Transverse colon (tissue), 4 donors: Measurements from ENCODE around the gene ACP3. TPM values are rescaled to one million over a fixed set of nuclear protein-coding genes. Genes with fewer than 3 reads are reported as not detected.

Experiments used
- DNase-seq: peaks from one replicate; pipeline ENCODE4 v3.0.0-alpha.2; 2019
- H3K27ac ChIP-seq, 4 donors: fragments of 200-600 bp; sonication (generic); 2 replicates each; pipeline ENCODE4 v1.5.1; 2016 to 2018; ENCODE audit warnings: inconsistent platforms in 4 of 4
- H3K27me3 ChIP-seq: fragments of 200-600 bp; sonication (generic); 2 replicates; pipeline ENCODE4 v1.5.1; 2017; ENCODE audit warnings: inconsistent platforms
- H3K36me3 ChIP-seq, 4 donors: fragments of 200-600 bp; sonication (generic); 2 replicates each; pipeline ENCODE4 v1.5.1; 2017 to 2019; ENCODE audit warnings: inconsistent platforms in 4 of 4
- H3K4me1 ChIP-seq, 4 donors: fragments of 200-600 bp; sonication (generic); 2 replicates each; pipeline ENCODE4 v1.5.1; 2017 to 2020; ENCODE audit warnings: inconsistent platforms in 4 of 4
- H3K4me3 ChIP-seq, 4 donors: fragments of 200-600 bp; sonication (generic); 1 replicate in 1 of 4; 2 replicates in 3 of 4; pipeline versions ENCODE4 v1.5.1 to v1.6.1; 2017 to 2019; ENCODE audit warnings: inconsistent platforms in 4 of 4
- H3K9me3 ChIP-seq, 2 donors: fragments of 200-600 bp; sonication (generic); 2 replicates each; pipeline ENCODE4 v1.5.1; 2017 to 2019; ENCODE audit warnings: inconsistent platforms in 2 of 2
- CTCF ChIP-seq, 5 experiments: fragments of 200-600 bp in 3 of 5; fragments of 450-650 bp in 2 of 5; sonication (generic) in 3 of 5; IDR thresholded peaks; 1 replicate in 2 of 5; 2 replicates in 3 of 5; pipeline ENCODE4 v1.5.1; 2016 to 2017; ENCODE audit warnings: antibody characterized with exemption in 5 of 5, inconsistent platforms in 3 of 5, mild to moderate bottlenecking in 2 of 5, moderate library complexity in 1 of 5
- EP300 ChIP-seq: sonication (generic); formaldehyde crosslinking; IDR thresholded peaks from one replicate; pipeline ENCODE4 v1.6.1; 2017; ENCODE audit warnings: antibody characterized with exemption, low read depth
- POLR2A ChIP-seq: fragments of 450-650 bp; IDR thresholded peaks from one replicate; pipeline ENCODE4 v1.6.1; 2016; ENCODE audit warnings: antibody characterized with exemption, mild to moderate bottlenecking, moderate library complexity
- POLR2AphosphoS5 ChIP-seq, 3 donors: sonication (generic); formaldehyde crosslinking; IDR thresholded peaks; one replicate each; pipeline ENCODE4 v1.6.1; 2016; ENCODE audit warnings: antibody characterized with exemption in 3 of 3
- WGBS, 2 donors: methylation state at CpG; one replicate each; pipeline ENCODE4 v1.1.5; 2018; ENCODE audit warnings: low coverage in 1 of 2; 5-methylcytosine and 5-hydroxymethylcytosine counted together
- in situ Hi-C, 4 donors: fragments of 200-750 bp; cut with MboI; loops; one replicate each; pipeline versions ENCODE4 v1.15.0 to v1.15.1; 2017; ENCODE audit warnings: low sequenced_read_pairs in 3 of 4, low pct_ligation_motif_present in 1 of 4, low pct_unique_long_range_greater_than_20kb in 1 of 4
- intact Hi-C: fragments of 100-400 bp; cut with DNase I; formaldehyde crosslinking; loops from one replicate; pipeline ENCODE4 v1.15.1; 2023; ENCODE audit warnings: low total_unique reads
- total RNA-seq, 4 donors: library from RNA; depleted of rRNA; stranded (reverse); fragments of >200 nt; gene quantifications; one replicate each; pipeline ENCODE4 v1.1.0, GENCODE V29; 2016

Gene ACP3
- total RNA-seq, 4 donors from 2014 or later: 3.4 to 22.7 (median 7.6) TPM

- intact Hi-C loops (no loop called here), in situ Hi-C loops (no loop called here)
- no peaks in the 10 kb centered on the region for H3K27me3 ChIP-seq
- H3K27ac ChIP-seq: no peak overlapping the region
- TF ChIP-seq CTCF (IDR thresholded peaks at IDR 0.05): peak; percentile 60 to 71 (median 65)
- TF ChIP-seq EP300: no peak
- no peak for TF ChIP-seq POLR2AphosphoS5 (IDR thresholded peaks at IDR 0.05)
- TF ChIP-seq POLR2A: no peak
- no peak for DNase-seq
- H3K9me3 ChIP-seq: no peaks in the 10 kb centered on the region
- no peak overlapping the region for H3K4me3 ChIP-seq
- H3K36me3 ChIP-seq: no peaks in the 10 kb centered on the region
- H3K4me1 ChIP-seq: no peaks in the 10 kb centered on the region
- 62 to 68% methylated on average over 5 of the region's 5 CpGs for WGBS, 2 donors
These were observed 82.1 kb downstream of the ACP3 start for GRCh38 chr3:132399054-132399929.

GRCh38 chr3:132401255-132401654 is 84.0 kb downstream of the ACP3 start:
- Histone ChIP-seq H3K27me3 (no peaks in the 10 kb centered on the region), H3K27ac (no peak overlapping the region), H3K4me1 (peaks cover 0 to 7% (median 1%) of the 10 kb centered on the region in 4 donors), H3K9me3 (no peaks in the 10 kb centered on the region), H3K4me3 (no peak overlapping the region), H3K36me3 (no peaks in the 10 kb centered on the region)
- DNase-seq: no peak
- in situ Hi-C loops (loop anchor here in 3 of 4 donors (5.0 to 10.0 kb wide), 2 partner anchors 46 to 54 kb away; no protein-coding TSS in a partner anchor), intact Hi-C loops (no loop called here)
- 91 to 93% methylated on average over 4 to 13 of the region's 13 CpGs for WGBS, 2 donors
- TF ChIP-seq POLR2A: no peak
- TF ChIP-seq EP300: no peak
- TF ChIP-seq POLR2AphosphoS5 (IDR thresholded peaks at IDR 0.05): no peak
- TF ChIP-seq CTCF (IDR thresholded peaks at IDR 0.05): no peak

GRCh38 chr3:132404276-132404675 is 87.1 kb downstream of the ACP3 start:
- H3K4me3 ChIP-seq: no peak overlapping the region
- no peaks in the 10 kb centered on the region for H3K36me3 ChIP-seq
- no peaks in the 10 kb centered on the region for H3K9me3 ChIP-seq
- in situ Hi-C loops (loop anchor here in 3 of 4 donors (5.0 to 10.0 kb wide), 2 partner anchors 49 to 57 kb away; no protein-coding TSS in a partner anchor), intact Hi-C loops (no loop called here)
- no peak overlapping the region for H3K27ac ChIP-seq
- TF ChIP-seq EP300: no peak
- no peak for TF ChIP-seq CTCF (IDR thresholded peaks at IDR 0.05)
- no peak for TF ChIP-seq POLR2AphosphoS5 (IDR thresholded peaks at IDR 0.05)
- no peak for TF ChIP-seq POLR2A
- DNase-seq: no peak
- WGBS, 2 donors: 89 to 90% methylated on average over 3 of the region's 3 CpGs
- H3K27me3 ChIP-seq: no peaks in the 10 kb centered on the region
- peaks cover 0 to 7% (median 1%) of the 10 kb centered on the region in 4 donors for H3K4me1 ChIP-seq

- in situ Hi-C loops (loop anchor here in 1 of 4 donors (10.0 kb wide), 1 partner anchor 50 kb away; no protein-coding TSS in a partner anchor), intact Hi-C loops (no loop called here)
- WGBS, 2 donors: 27 to 30% methylated on average over 1 of the region's 1 CpG
- Histone ChIP-seq H3K36me3 (no peaks in the 10 kb centered on the region), H3K27ac (no peak overlapping the region), H3K4me3 (no peak overlapping the region), H3K27me3 (no peaks in the 10 kb centered on the region), H3K9me3 (no peaks in the 10 kb centered on the region), H3K4me1 (peaks cover 0 to 7% (median 1%) of the 10 kb centered on the region in 4 donors)
- no peak for DNase-seq
- TF ChIP-seq POLR2A: no peak
- no peak for TF ChIP-seq EP300
- TF ChIP-seq POLR2AphosphoS5 (IDR thresholded peaks at IDR 0.05): no peak
- no peak for TF ChIP-seq CTCF (IDR thresholded peaks at IDR 0.05)
These were observed 88.0 kb downstream of the ACP3 start for GRCh38 chr3:132405188-132405587.
